Prostate gland (tissue), 2 donors: Measurements from ENCODE around the gene ALDH1L1.

Experiments used
- CTCF ChIP-seq, 4 experiments: fragments of 200-600 bp in 2 of 4; fragments of 450-650 bp in 2 of 4; sonication (generic) in 2 of 4; IDR thresholded peaks; 1 replicate in 3 of 4; 2 replicates in 1 of 4; pipeline ENCODE4 v1.5.1; 2016 to 2019; ENCODE audit warnings: antibody characterized with exemption in 4 of 4, mild to moderate bottlenecking in 2 of 4, moderate library complexity in 2 of 4
- POLR2AphosphoS5 ChIP-seq: sonication (generic); formaldehyde crosslinking; IDR thresholded peaks from one replicate; pipeline ENCODE4 v1.6.1; 2017; ENCODE audit warnings: antibody characterized with exemption

GRCh38 chr3:126057501-126057819 is 122.9 kb downstream of the ALDH1L1 start:
- no peak for TF ChIP-seq CTCF (IDR thresholded peaks at IDR 0.05)
- TF ChIP-seq POLR2AphosphoS5 = no peak
